ENCODE results near the gene MSRB1.
A peak's percentile ranks its signal among the peaks of the same experiment; 100 is the strongest.
"Not testable (repeated sequence)": the region's sequence is repeated elsewhere in the genome, so short reads cannot be mapped to it uniquely, and the experiment has no call there.

MSRB1 gene

GRCh38 chr16:1923299-1924034, 19.5 kb downstream of the MSRB1 start:
- peaks cover 3% of the 10 kb centered on the region for H3K4me1 Mint-ChIP-seq (ENCODE audit: low read depth)
- DNase-seq = peak; percentile 42

GRCh38 chr16:1922357-1922756, 20.6 kb downstream of the MSRB1 start:
- no peak overlapping the region for H3K4me3 Mint-ChIP-seq
- H3K27me3 Mint-ChIP-seq = peaks cover 54% of the 10 kb centered on the region
- H3K36me3 Mint-ChIP-seq (ENCODE audit: low read depth) = no peaks in the 10 kb centered on the region
- H3K27ac Mint-ChIP-seq = no peak overlapping the region
- DNase-seq = no peak
- H3K4me1 Mint-ChIP-seq (ENCODE audit: low read depth) = peaks cover 3% of the 10 kb centered on the region
- H3K9me3 Mint-ChIP-seq = no peaks in the 10 kb centered on the region

More at GRCh38 chr16:1923299-1924034, 19.5 kb downstream of the MSRB1 start:
- H3K27me3 Mint-ChIP-seq = peaks cover 49% of the 10 kb centered on the region
- H3K4me3 Mint-ChIP-seq = no peak overlapping the region
- no peaks in the 10 kb centered on the region for H3K36me3 Mint-ChIP-seq (ENCODE audit: low read depth)
- H3K27ac Mint-ChIP-seq = no peak overlapping the region
- H3K9me3 Mint-ChIP-seq = no peaks in the 10 kb centered on the region

GRCh38 chr16:1920727-1921171, 22.2 kb downstream of the MSRB1 start:
- H3K27me3 Mint-ChIP-seq = peaks cover 70% of the 10 kb centered on the region
- no peaks in the 10 kb centered on the region for H3K9me3 Mint-ChIP-seq
- no peak for DNase-seq
- peaks cover 3% of the 10 kb centered on the region for H3K4me1 Mint-ChIP-seq (ENCODE audit: low read depth)
- no peak overlapping the region for H3K4me3 Mint-ChIP-seq
- H3K36me3 Mint-ChIP-seq (ENCODE audit: low read depth) = no peaks in the 10 kb centered on the region
- H3K27ac Mint-ChIP-seq = no peak overlapping the region

- DNase-seq; H3K9me3 Mint-ChIP-seq; H3K4me1 Mint-ChIP-seq (ENCODE audit: low read depth); H3K4me3 Mint-ChIP-seq; H3K36me3 Mint-ChIP-seq (ENCODE audit: low read depth); H3K27ac Mint-ChIP-seq: not testable (repeated sequence)
- H3K27me3 Mint-ChIP-seq = peaks cover 76% of the 10 kb centered on the region
Measured at GRCh38 chr16:1920122-1920521, 22.9 kb downstream of the MSRB1 start.

GRCh38 chr16:1919327-1919998, 23.5 kb downstream of the MSRB1 start:
- Mint-ChIP-seq H3K4me1 (ENCODE audit: low read depth) (peaks cover 3% of the 10 kb centered on the region), H3K27ac (no peak overlapping the region), H3K36me3 (ENCODE audit: low read depth) (no peaks in the 10 kb centered on the region), H3K27me3 (peaks cover 81% of the 10 kb centered on the region), H3K9me3 (no peaks in the 10 kb centered on the region), H3K4me3 (no peak overlapping the region)
- no peak for DNase-seq

GRCh38 chr16:1918351-1919326, 24.4 kb downstream of the MSRB1 start, which contains the start of gene HS3ST6:
Gene HS3ST6, minus strand, starts transcription at chr16:1918415. Its CDS starts 92 bp downstream, at chr16:1918323.
- no peak within 1 kb of the TSS for H3K27ac Mint-ChIP-seq
- no peaks in the 10 kb centered on the region for H3K36me3 Mint-ChIP-seq (ENCODE audit: low read depth)
- DNase-seq = no peak
- H3K4me3 Mint-ChIP-seq = no peak within 1 kb of the TSS
- no peaks in the 10 kb centered on the region for H3K9me3 Mint-ChIP-seq
- H3K4me1 Mint-ChIP-seq (ENCODE audit: low read depth) = peaks cover 3% of the 10 kb centered on the region
- peaks cover 79% of the 10 kb centered on the region for H3K27me3 Mint-ChIP-seq

GRCh38 chr16:1917665-1918350, 25.2 kb downstream of the MSRB1 start:
- Mint-ChIP-seq H3K27me3 (peaks cover 71% of the 10 kb centered on the region), H3K27ac (no peak overlapping the region)

GRCh38 chr16:1917056-1917664, 25.8 kb downstream of the MSRB1 start:
- H3K4me3 Mint-ChIP-seq = no peak overlapping the region
- DNase-seq = no peak
- H3K36me3 Mint-ChIP-seq (ENCODE audit: low read depth) = no peaks in the 10 kb centered on the region
- peaks cover 65% of the 10 kb centered on the region for H3K27me3 Mint-ChIP-seq
- no peak overlapping the region for H3K27ac Mint-ChIP-seq
- no peaks in the 10 kb centered on the region for H3K9me3 Mint-ChIP-seq
- H3K4me1 Mint-ChIP-seq (ENCODE audit: low read depth) = peaks cover 3% of the 10 kb centered on the region

More at GRCh38 chr16:1917665-1918350, 25.2 kb downstream of the MSRB1 start:
- H3K9me3 Mint-ChIP-seq = no peaks in the 10 kb centered on the region
- no peaks in the 10 kb centered on the region for H3K36me3 Mint-ChIP-seq (ENCODE audit: low read depth)
- peaks cover 3% of the 10 kb centered on the region for H3K4me1 Mint-ChIP-seq (ENCODE audit: low read depth)
- no peak for DNase-seq
- H3K4me3 Mint-ChIP-seq = no peak overlapping the region

GRCh38 chr16:1916640-1916990, 26.4 kb downstream of the MSRB1 start:
- DNase-seq = no peak
- no peak overlapping the region for H3K4me3 Mint-ChIP-seq
- no peaks in the 10 kb centered on the region for H3K9me3 Mint-ChIP-seq
- H3K27ac Mint-ChIP-seq = no peak overlapping the region
- peaks cover 61% of the 10 kb centered on the region for H3K27me3 Mint-ChIP-seq
- peaks cover 3% of the 10 kb centered on the region for H3K4me1 Mint-ChIP-seq (ENCODE audit: low read depth)
- no peaks in the 10 kb centered on the region for H3K36me3 Mint-ChIP-seq (ENCODE audit: low read depth)

GRCh38 chr16:1915732-1916639, 27.0 kb downstream of the MSRB1 start:
- Mint-ChIP-seq H3K27ac (no peak overlapping the region), H3K27me3 (peaks cover 55% of the 10 kb centered on the region), H3K36me3 (ENCODE audit: low read depth) (no peaks in the 10 kb centered on the region), H3K4me3 (no peak overlapping the region), H3K4me1 (ENCODE audit: low read depth) (peaks cover 3% of the 10 kb centered on the region), H3K9me3 (no peaks in the 10 kb centered on the region)
- DNase-seq = no peak

GRCh38 chr16:1914988-1915387, 28.0 kb downstream of the MSRB1 start:
- no peaks in the 10 kb centered on the region for H3K9me3 Mint-ChIP-seq
- no peaks in the 10 kb centered on the region for H3K36me3 Mint-ChIP-seq (ENCODE audit: low read depth)
- no peak for DNase-seq
- peaks cover 45% of the 10 kb centered on the region for H3K27me3 Mint-ChIP-seq
- no peak overlapping the region for H3K4me3 Mint-ChIP-seq
- no peaks in the 10 kb centered on the region for H3K4me1 Mint-ChIP-seq (ENCODE audit: low read depth)
- no peak overlapping the region for H3K27ac Mint-ChIP-seq

- Mint-ChIP-seq H3K9me3 (no peaks in the 10 kb centered on the region), H3K4me1 (ENCODE audit: low read depth) (no peaks in the 10 kb centered on the region), H3K4me3 (no peak overlapping the region), H3K27ac (no peak overlapping the region), H3K36me3 (ENCODE audit: low read depth) (no peaks in the 10 kb centered on the region), H3K27me3 (peaks cover 40% of the 10 kb centered on the region)
- no peak for DNase-seq
Measured at GRCh38 chr16:1914084-1914608, 28.9 kb downstream of the MSRB1 start.

Data from activated T-cell treated with anti-CD3 and anti-CD28 coated beads, Interleukin-2, amount 50 U/mL, for 24 hours (primary cell).